Trophoblast cell (in vitro differentiated cells and primary cell): ENCODE results near the gene GSAP.

Source experiments
- DNase-seq, 2 donors: peaks; one replicate each; pipeline ENCODE4 v3.0.0-alpha.2; 2016
- H2AFZ ChIP-seq: 2 replicates; pipeline ENCODE4 v1.6.1; 2013; ENCODE audit warnings: low read length, moderate library complexity, mild to moderate bottlenecking; ENCODE audit not compliant: insufficient read depth, poor library complexity
- H2AK5ac ChIP-seq: 2 replicates; pipeline ENCODE4 v1.6.1; 2013; ENCODE audit warnings: mild to moderate bottlenecking, low read length
- H2BK120ac ChIP-seq: 2 replicates; pipeline ENCODE4 v1.6.1; 2013; ENCODE audit warnings: low read length, mild to moderate bottlenecking, moderate library complexity; ENCODE audit not compliant: insufficient read depth, poor library complexity
- H2BK12ac ChIP-seq: 2 replicates; pipeline ENCODE4 v1.6.1; 2013; ENCODE audit warnings: mild to moderate bottlenecking, low read length, moderate library complexity
- H2BK5ac ChIP-seq: 2 replicates; pipeline ENCODE4 v1.6.1; 2013; ENCODE audit warnings: low read length, low read depth, moderate library complexity, mild to moderate bottlenecking; ENCODE audit not compliant: poor library complexity
- H3K14ac ChIP-seq: 2 replicates; pipeline ENCODE4 v1.6.1; 2013; ENCODE audit warnings: mild to moderate bottlenecking, low read length
- H3K18ac ChIP-seq: 2 replicates; pipeline ENCODE4 v1.6.1; 2013; ENCODE audit warnings: mild to moderate bottlenecking, low read length
- H3K23ac ChIP-seq: 2 replicates; pipeline ENCODE4 v1.6.1; 2013; ENCODE audit warnings: low read length
- H3K27ac ChIP-seq: 2 replicates; pipeline ENCODE4 v1.5.1; 2013; ENCODE audit warnings: low read depth, mild to moderate bottlenecking, inconsistent platforms, low read length, moderate library complexity
- H3K27me3 ChIP-seq: 2 replicates; pipeline ENCODE4 v1.6.1; 2013; ENCODE audit warnings: inconsistent platforms, mild to moderate bottlenecking, low read length, moderate library complexity; ENCODE audit not compliant: insufficient read depth
- H3K36me3 ChIP-seq, 2 experiments: 1 replicate in 1 of 2; 2 replicates in 1 of 2; pipeline ENCODE4 v1.6.1; 2013; ENCODE audit warnings: low read length in 2 of 2, mild to moderate bottlenecking in 2 of 2, moderate library complexity in 1 of 2; ENCODE audit not compliant: insufficient read depth in 2 of 2, control insufficient read depth in 1 of 2
- H3K4ac ChIP-seq: 2 replicates; pipeline ENCODE4 v1.6.1; 2013; ENCODE audit warnings: low read depth, mild to moderate bottlenecking, low read length, moderate library complexity
- H3K4me1 ChIP-seq, 2 experiments: 1 replicate in 1 of 2; 2 replicates in 1 of 2; pipeline ENCODE4 v1.6.1; 2013; ENCODE audit warnings: low read length in 2 of 2, mild to moderate bottlenecking in 2 of 2, moderate library complexity in 1 of 2; ENCODE audit not compliant: insufficient read depth in 2 of 2, control insufficient read depth in 1 of 2
- H3K4me2 ChIP-seq: 2 replicates; pipeline ENCODE4 v1.6.1; 2013; ENCODE audit warnings: inconsistent platforms, mild to moderate bottlenecking, low read length, moderate library complexity
- H3K4me3 ChIP-seq: 2 replicates; pipeline ENCODE4 v1.5.1; 2013; ENCODE audit warnings: mild to moderate bottlenecking, low read depth, low read length, inconsistent platforms
- H3K79me1 ChIP-seq: one replicate; pipeline ENCODE4 v1.6.1; 2013; ENCODE audit warnings: low read length
- H3K79me2 ChIP-seq: 2 replicates; pipeline ENCODE4 v1.6.1; 2013; ENCODE audit warnings: low read length, mild to moderate bottlenecking; ENCODE audit not compliant: control insufficient read depth, insufficient read depth, poor library complexity
- H3K9ac ChIP-seq: 2 replicates; pipeline ENCODE4 v1.6.1; 2013; ENCODE audit warnings: mild to moderate bottlenecking, low read length
- H3K9me3 ChIP-seq: 2 replicates; pipeline ENCODE4 v1.6.1; 2013; ENCODE audit warnings: low read depth, mild to moderate bottlenecking, control low read depth, inconsistent platforms, low read length; ENCODE audit not compliant: insufficient read depth
- H4K12ac ChIP-seq: 2 replicates; pipeline ENCODE4 v1.6.1; 2013; ENCODE audit warnings: low read depth, mild to moderate bottlenecking, low read length, moderate library complexity
- H4K8ac ChIP-seq: 2 replicates; pipeline ENCODE4 v1.6.1; 2013; ENCODE audit warnings: low read depth, mild to moderate bottlenecking, low read length, moderate library complexity
- H4K91ac ChIP-seq: one replicate; pipeline ENCODE4 v1.6.1; 2013; ENCODE audit warnings: low read depth, mild to moderate bottlenecking, low read length, moderate library complexity
- WGBS: extraction: QIAGEN DNeasy Blood & Tissue Kit; methylation state at CpG from one replicate; pipeline ENCODE4 v1.1.7; 2013; ENCODE audit warnings: missing lambda C conversion rate; ENCODE audit not compliant: insufficient read length, insufficient coverage; ENCODE audit errors: extremely low coverage; 5-methylcytosine and 5-hydroxymethylcytosine counted together

The GSAP gene

GRCh38 chr7:77422500-77422899 lies 6.4 kb upstream of the GSAP start:
- Histone ChIP-seq H2BK5ac (no peak overlapping the region), H3K23ac (no peak overlapping the region), H2BK120ac (no peak overlapping the region), H3K4ac (no peak overlapping the region), H3K9ac (no peak overlapping the region), H3K4me3 (no peak overlapping the region), H3K79me2 (peaks cover 1% of the 10 kb centered on the region), H4K12ac (no peak overlapping the region), H3K14ac (no peak overlapping the region), H3K4me2 (no peak overlapping the region), H3K79me1 (peaks cover 5% of the 10 kb centered on the region), H3K4me1 (peaks cover 4 to 6% of the 10 kb centered on the region in 2 experiments), H2AK5ac (no peak overlapping the region), H2BK12ac (no peak overlapping the region), H3K27me3 (no peaks in the 10 kb centered on the region), H3K27ac (no peak overlapping the region), H3K18ac (no peak overlapping the region), H4K91ac (no peak overlapping the region), H4K8ac (no peak overlapping the region), H3K9me3 (no peaks in the 10 kb centered on the region), H2AFZ (no peak overlapping the region), H3K36me3 (no peaks in the 10 kb centered on the region)
- no peak for DNase-seq

- no peak overlapping the region for H3K18ac ChIP-seq
- H3K4me2 ChIP-seq: no peak overlapping the region
- 100% methylated on average over 1 of the region's 4 CpGs for WGBS
Observed at GRCh38 chr7:77420986-77421672, 5.0 kb upstream of the GSAP start.

GRCh38 chr7:77420438-77420837 lies 4.3 kb upstream of the GSAP start:
- Histone ChIP-seq H4K12ac (no peak overlapping the region), H2BK120ac (no peak overlapping the region), H3K14ac (no peak overlapping the region), H3K4me3 (no peak overlapping the region), H3K18ac (no peak overlapping the region), H3K79me2 (no peaks in the 10 kb centered on the region), H3K79me1 (no peaks in the 10 kb centered on the region), H3K23ac (no peak overlapping the region), H2AFZ (no peak overlapping the region), H3K9me3 (peaks cover 3% of the 10 kb centered on the region), H3K4me1 (peaks cover 1 to 10% of the 10 kb centered on the region in 2 experiments), H3K27me3 (peaks cover 10% of the 10 kb centered on the region), H3K36me3 (no peaks in the 10 kb centered on the region), H3K27ac (no peak overlapping the region), H2AK5ac (no peak overlapping the region), H2BK5ac (no peak overlapping the region), H2BK12ac (no peak overlapping the region), H3K4me2 (no peak overlapping the region), H3K4ac (no peak overlapping the region), H3K9ac (no peak overlapping the region), H4K8ac (no peak overlapping the region), H4K91ac (no peak overlapping the region)
- DNase-seq: no peak
- no CpG with 5 or more reads among the region's 5 CpGs for WGBS

More at GRCh38 chr7:77420986-77421672, 5.0 kb upstream of the GSAP start:
- H3K4me1 ChIP-seq: peaks cover 0 to 4% of the 10 kb centered on the region in 2 experiments
- H3K27me3 ChIP-seq: peaks cover 4% of the 10 kb centered on the region
- H3K36me3 ChIP-seq: no peaks in the 10 kb centered on the region
- H2BK12ac ChIP-seq: no peak overlapping the region
- no peak overlapping the region for H2BK120ac ChIP-seq
- no peak overlapping the region for H4K8ac ChIP-seq
- H3K79me1 ChIP-seq: no peaks in the 10 kb centered on the region
- no peak overlapping the region for H3K27ac ChIP-seq
- DNase-seq: no peak
- no peak overlapping the region for H3K4ac ChIP-seq
- no peak overlapping the region for H3K4me3 ChIP-seq
- no peak overlapping the region for H4K12ac ChIP-seq
- no peak overlapping the region for H2AK5ac ChIP-seq
- H3K9ac ChIP-seq: no peak overlapping the region
- no peaks in the 10 kb centered on the region for H3K79me2 ChIP-seq
- H3K23ac ChIP-seq: no peak overlapping the region
- no peak overlapping the region for H2AFZ ChIP-seq
- no peak overlapping the region for H2BK5ac ChIP-seq
- H3K14ac ChIP-seq: no peak overlapping the region
- no peaks in the 10 kb centered on the region for H3K9me3 ChIP-seq
- H4K91ac ChIP-seq: no peak overlapping the region

GRCh38 chr7:77419102-77419501 lies 3.0 kb upstream of the GSAP start:
- no peak for DNase-seq
- no peak overlapping the region for H3K4me2 ChIP-seq
- H3K23ac ChIP-seq: no peak overlapping the region
- H2BK120ac ChIP-seq: no peak overlapping the region
- no peak overlapping the region for H3K14ac ChIP-seq
- H2AFZ ChIP-seq: no peak overlapping the region
- no peak overlapping the region for H4K12ac ChIP-seq
- H4K8ac ChIP-seq: no peak overlapping the region
- H3K4me1 ChIP-seq: peaks cover 2 to 11% of the 10 kb centered on the region in 2 experiments
- no peak overlapping the region for H2BK5ac ChIP-seq
- peaks cover 5% of the 10 kb centered on the region for H3K9me3 ChIP-seq
- H2AK5ac ChIP-seq: no peak overlapping the region
- peaks cover 14% of the 10 kb centered on the region for H3K27me3 ChIP-seq
- H3K9ac ChIP-seq: no peak overlapping the region
- H3K4ac ChIP-seq: no peak overlapping the region
- no peak overlapping the region for H3K27ac ChIP-seq
- no CpG with 5 or more reads among the region's 4 CpGs for whole genome bisulfite sequencing
- no peaks in the 10 kb centered on the region for H3K79me2 ChIP-seq
- H2BK12ac ChIP-seq: no peak overlapping the region
- H3K79me1 ChIP-seq: no peaks in the 10 kb centered on the region
- H3K36me3 ChIP-seq: no peaks in the 10 kb centered on the region
- no peak overlapping the region for H3K18ac ChIP-seq
- no peak overlapping the region for H3K4me3 ChIP-seq
- no peak overlapping the region for H4K91ac ChIP-seq
